ENCODE data around the gene PURB.

PURB gene

GRCh38 chr7:44881610-44882009, 3.7 kb downstream of the PURB start:
- TF ChIP-seq GATA2 (IDR thresholded peaks at IDR 0.05; ENCODE audit: low read depth, low read length) (no peak), GATA3 (IDR thresholded peaks at IDR 0.05; ENCODE audit: low read depth, low read length) (no peak)

DNA sequence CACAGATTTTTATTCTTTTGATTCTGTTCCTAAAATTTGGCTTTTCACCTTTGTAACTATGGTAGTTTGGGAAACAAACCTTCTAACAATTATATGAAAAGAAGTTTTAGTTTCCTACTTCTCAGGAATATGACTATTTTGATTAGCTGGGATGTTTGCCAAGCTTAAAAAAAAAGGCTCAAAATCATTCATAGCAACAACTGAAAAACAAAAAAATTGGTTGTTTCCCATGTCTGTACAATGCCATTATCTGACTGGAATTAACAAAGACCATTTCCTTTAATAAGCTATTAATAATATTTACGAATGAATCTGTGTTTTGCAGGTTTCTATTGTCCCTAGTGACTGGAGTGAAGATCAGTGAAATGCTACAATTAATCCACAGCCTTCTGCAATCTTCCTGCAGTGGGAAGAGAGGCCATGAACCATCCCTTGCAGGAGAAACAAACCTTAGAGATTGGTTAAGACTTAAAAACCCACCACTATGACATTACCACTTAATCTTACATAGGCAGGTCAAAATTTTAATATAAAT, 4.2 kb downstream of the PURB start:
- no peak for TF ChIP-seq GATA2 (IDR thresholded peaks at IDR 0.05; ENCODE audit: low read depth, low read length)
- no peak for TF ChIP-seq GATA3 (IDR thresholded peaks at IDR 0.05; ENCODE audit: low read depth, low read length)

GRCh38 chr7:44880317-44881018, 4.9 kb downstream of the PURB start:
- TF ChIP-seq GATA2 (IDR thresholded peaks at IDR 0.05; ENCODE audit: low read depth, low read length): no peak
- no peak for TF ChIP-seq GATA3 (IDR thresholded peaks at IDR 0.05; ENCODE audit: low read depth, low read length)

DNA sequence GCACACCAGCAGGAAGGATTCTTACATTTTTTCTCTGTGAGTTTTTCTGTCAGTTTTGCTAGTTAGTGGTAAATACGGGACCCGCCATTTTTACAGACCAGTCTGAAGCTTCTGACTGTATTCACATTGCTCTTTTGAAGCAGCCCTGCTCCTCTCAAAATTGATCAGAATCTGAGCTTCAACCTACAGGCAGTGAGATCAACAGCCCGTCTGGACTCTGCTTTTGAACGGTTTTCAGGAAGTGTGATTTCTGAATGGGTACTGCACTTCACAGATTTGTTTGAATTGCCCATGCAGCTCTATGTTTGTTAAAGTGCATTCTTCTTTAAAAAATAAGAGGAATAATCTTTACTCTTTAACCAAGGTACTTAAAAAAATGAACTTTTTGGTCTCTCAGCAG, 8.9 kb downstream of the PURB start:
- no peak for TF ChIP-seq GATA2 (IDR thresholded peaks at IDR 0.05; ENCODE audit: low read depth, low read length)
- TF ChIP-seq GATA3 (IDR thresholded peaks at IDR 0.05; ENCODE audit: low read depth, low read length): no peak

GRCh38 chr7:44875241-44875640, 10.1 kb downstream of the PURB start:
- TF ChIP-seq GATA2 (IDR thresholded peaks at IDR 0.05; ENCODE audit: low read depth, low read length): no peak
- no peak for TF ChIP-seq GATA3 (IDR thresholded peaks at IDR 0.05; ENCODE audit: low read depth, low read length)

DNA sequence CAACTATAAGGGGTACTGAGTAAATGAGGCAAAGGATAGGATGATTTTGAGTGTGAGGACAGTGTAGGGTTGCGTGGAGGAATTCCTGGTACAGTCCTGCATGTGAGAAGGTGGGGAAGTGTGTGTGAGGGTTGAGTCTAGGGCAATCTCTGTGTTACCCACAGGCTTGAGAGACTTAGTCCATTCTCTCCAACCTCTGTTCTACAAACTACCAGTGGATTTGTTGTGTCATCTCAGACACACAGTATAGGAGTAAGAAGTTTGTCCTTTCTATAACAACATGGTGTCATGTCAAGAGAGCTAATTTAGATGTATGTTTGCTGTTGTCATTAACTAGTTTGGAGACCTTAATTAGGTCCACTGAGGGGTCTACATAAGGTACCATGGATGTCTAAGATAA, 12.5 kb downstream of the PURB start:
- TF ChIP-seq GATA2 (IDR thresholded peaks at IDR 0.05; ENCODE audit: low read depth, low read length): no peak
- no peak for TF ChIP-seq GATA3 (IDR thresholded peaks at IDR 0.05; ENCODE audit: low read depth, low read length)

DNA sequence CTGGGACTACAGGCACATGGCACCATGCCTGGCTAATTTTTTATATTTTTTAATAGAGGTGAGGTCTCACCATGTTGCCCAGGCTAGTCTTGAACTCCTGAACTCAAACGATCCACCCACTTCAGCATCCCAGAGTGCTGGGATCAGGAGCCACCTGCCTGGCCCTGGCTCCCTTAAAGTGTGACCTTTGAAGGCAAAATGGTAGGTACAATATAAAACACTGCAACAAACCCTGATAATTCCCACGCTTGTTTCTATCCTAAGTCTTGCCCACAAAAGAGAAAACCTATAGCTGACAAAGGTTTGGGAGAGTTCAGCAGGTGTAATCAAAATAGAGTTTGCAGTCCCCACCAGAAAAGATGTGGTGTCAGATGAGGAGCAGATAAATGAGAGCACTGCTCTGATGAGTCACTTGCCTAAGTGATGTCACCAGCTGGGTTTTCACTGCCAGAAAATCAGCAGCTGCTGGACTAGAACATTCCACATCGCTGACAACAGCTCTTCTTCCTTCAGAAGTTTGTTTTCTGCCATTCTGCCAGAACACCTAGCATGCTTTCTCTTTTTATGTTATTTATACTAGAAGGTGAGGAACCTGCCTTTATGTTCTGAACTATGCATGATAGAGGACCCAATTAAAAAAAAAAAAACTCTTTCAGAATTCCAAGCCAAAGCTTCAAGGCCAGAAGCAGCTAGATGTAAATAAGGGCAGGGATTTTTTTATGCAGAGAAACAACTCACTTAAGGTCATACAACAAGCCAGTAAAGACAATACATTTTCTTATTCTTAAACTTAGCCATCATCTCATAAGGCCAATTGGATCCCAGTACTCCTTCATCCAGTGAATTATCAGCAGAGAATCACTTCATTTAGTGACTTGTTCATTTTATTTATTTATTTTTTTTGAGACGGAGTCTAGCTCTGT, 18.0 kb downstream of the PURB start:
- TF ChIP-seq GATA2 (IDR thresholded peaks at IDR 0.05; ENCODE audit: low read depth, low read length) (no peak), GATA3 (IDR thresholded peaks at IDR 0.05; ENCODE audit: low read depth, low read length) (no peak)

DNA sequence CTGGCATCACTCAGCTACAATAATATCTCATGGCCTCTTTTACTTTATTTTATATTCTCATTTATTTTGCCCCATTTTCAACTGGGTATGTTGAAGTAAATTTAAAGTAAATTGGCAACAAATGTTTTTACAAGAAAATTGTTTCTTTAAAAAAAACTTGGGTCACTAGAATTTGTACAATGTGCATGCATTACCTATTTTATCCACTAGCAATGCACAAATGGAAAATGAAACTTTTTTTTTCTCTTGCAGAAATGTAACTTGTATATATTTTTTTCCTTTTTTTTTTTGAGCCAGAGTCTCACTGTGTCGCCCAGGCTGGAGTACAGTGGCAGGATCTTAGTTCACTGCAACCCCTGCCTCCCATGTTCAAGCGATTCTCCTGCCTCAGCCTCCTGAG, 27.2 kb downstream of the PURB start:
- TF ChIP-seq GATA2 (IDR thresholded peaks at IDR 0.05; ENCODE audit: low read depth, low read length) (no peak), GATA3 (IDR thresholded peaks at IDR 0.05; ENCODE audit: low read depth, low read length) (no peak)

DNA sequence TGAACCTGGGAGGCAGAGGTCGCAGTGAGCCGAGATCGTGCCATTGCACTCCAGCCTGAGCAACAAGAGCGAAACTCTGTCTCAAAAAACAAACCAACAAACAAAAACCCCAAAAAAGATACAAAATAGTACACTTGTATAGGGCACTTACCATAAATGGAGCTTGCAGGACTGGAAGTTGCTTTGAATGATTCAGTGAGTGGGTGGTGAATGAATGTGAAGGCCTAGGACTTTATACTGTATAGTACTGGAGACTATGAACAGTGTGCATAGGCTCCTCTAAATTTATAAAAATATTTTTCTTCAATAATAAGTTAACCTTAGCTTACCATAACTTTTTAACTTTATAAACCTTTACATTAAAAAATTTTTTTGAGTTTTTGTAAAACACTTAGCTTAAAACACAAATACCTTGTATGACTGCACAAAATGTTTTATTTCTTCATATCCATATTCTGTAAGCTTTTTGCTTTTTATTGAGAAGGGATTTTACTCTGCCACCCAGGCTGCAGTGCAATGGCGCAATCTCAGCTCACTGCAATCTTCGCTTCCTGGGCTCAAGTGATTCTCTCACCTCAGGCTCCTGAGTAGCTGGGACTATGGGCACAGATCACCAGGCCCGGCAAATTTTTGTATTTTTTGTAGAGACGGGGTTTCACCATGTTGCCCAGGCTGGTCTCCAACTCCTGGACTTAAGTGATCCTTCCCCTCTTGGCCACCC, 30.5 kb downstream of the PURB start:
- TF ChIP-seq GATA2 (IDR thresholded peaks at IDR 0.05; ENCODE audit: low read depth, low read length) (no peak), GATA3 (IDR thresholded peaks at IDR 0.05; ENCODE audit: low read depth, low read length) (no peak)

GRCh38 chr7:44853391-44853790, 31.9 kb downstream of the PURB start:
- TF ChIP-seq GATA3 (IDR thresholded peaks at IDR 0.05; ENCODE audit: low read depth, low read length): no peak
- no peak for TF ChIP-seq GATA2 (IDR thresholded peaks at IDR 0.05; ENCODE audit: low read depth, low read length)

GRCh38 chr7:44852590-44852989, 32.7 kb downstream of the PURB start:
- TF ChIP-seq GATA2 (IDR thresholded peaks at IDR 0.05; ENCODE audit: low read depth, low read length) (no peak), GATA3 (IDR thresholded peaks at IDR 0.05; ENCODE audit: low read depth, low read length) (no peak)

GRCh38 chr7:44849885-44850544, 35.3 kb downstream of the PURB start:
- TF ChIP-seq GATA3 (IDR thresholded peaks at IDR 0.05; ENCODE audit: low read depth, low read length) (no peak), GATA2 (IDR thresholded peaks at IDR 0.05; ENCODE audit: low read depth, low read length) (no peak)

DNA sequence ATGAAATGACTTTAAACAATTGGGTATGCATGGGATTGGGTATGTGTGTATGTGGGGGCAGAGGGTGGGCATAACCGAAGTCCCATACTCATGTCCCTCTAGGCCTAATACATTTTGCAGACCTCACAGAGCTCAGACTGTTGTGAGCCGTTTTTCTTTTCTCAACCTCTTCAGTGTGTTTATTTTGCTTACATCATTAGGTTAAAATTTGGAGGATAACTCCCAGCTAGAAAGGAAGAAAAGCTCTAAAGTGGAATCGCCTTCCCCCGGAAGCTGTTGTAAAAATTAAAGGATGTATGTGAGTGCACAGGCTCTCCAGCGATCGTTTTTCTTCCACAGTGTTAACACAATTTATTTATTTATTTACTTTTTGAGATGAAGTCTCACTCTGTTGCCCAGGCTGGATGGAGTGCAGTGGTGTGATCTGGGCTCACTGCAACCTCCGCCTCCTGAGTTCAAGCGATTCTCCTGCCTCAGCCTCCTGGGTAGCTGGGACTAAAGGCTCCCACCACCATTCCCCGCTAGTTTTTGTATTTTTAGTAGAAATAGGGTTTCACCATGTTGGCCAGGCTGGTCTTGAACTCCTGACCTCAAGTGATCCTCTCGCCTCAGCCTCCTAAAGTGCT, 36.0 kb downstream of the PURB start:
- TF ChIP-seq GATA3 (IDR thresholded peaks at IDR 0.05; ENCODE audit: low read depth, low read length): no peak
- TF ChIP-seq GATA2 (IDR thresholded peaks at IDR 0.05; ENCODE audit: low read depth, low read length): no peak

Data from SH-SY5Y (cell line).